HEK293 (cell line): ENCODE measurements around the gene TMEM171.

Experiments
- CTCF ChIA-PET: fragments of 350-600 bp; formaldehyde crosslinking; extraction: SDS; loops from one replicate; lab custom pipeline; 2021; ENCODE audit warnings: antibody characterized with exemption; lab: Yijun Ruan, JAX
- POLR2A ChIA-PET: fragments of 300-600 bp; formaldehyde crosslinking; extraction: SDS; loops from one replicate; lab custom pipeline; 2020; ENCODE audit warnings: antibody characterized with exemption, inconsistent platforms; lab: Yijun Ruan, JAX
- H3K27ac ChIP-seq: fragments of 200-500 bp; sonication (Bioruptor generic); 2 replicates; pipeline ENCODE4 v1.5.1; 2014; ENCODE audit warnings: low read depth, low read length, control low read depth, inconsistent platforms; ENCODE audit errors: extremely low read depth
- H3K36me3 ChIP-seq, 2 experiments: fragments of 200-500 bp in 1 of 2; sonication (Bioruptor generic) in 1 of 2; 1 replicate in 1 of 2; 2 replicates in 1 of 2; pipeline ENCODE4 v1.5.1; 2014 to 2017; ENCODE audit warnings: inconsistent platforms in 2 of 2, low read length in 2 of 2; ENCODE audit not compliant: control insufficient read depth in 2 of 2, insufficient read depth in 1 of 2
- H3K4me1 ChIP-seq: fragments of 200-500 bp; sonication (Bioruptor generic); 2 replicates; pipeline ENCODE4 v1.5.1; 2014; ENCODE audit warnings: mild to moderate bottlenecking, low read length, inconsistent platforms; ENCODE audit not compliant: control insufficient read depth, insufficient read depth
- H3K4me3 ChIP-seq: 2 replicates; pipeline ENCODE4 v1.5.1; 2011; ENCODE audit warnings: low read depth, mild to moderate bottlenecking, control low read depth, low read length, moderate library complexity
- H3K9me3 ChIP-seq: fragments of 200-500 bp; sonication (Bioruptor generic); 2 replicates; pipeline ENCODE4 v1.5.1; 2014; ENCODE audit warnings: low read depth, low read length, inconsistent platforms; ENCODE audit not compliant: control insufficient read depth, insufficient read depth
- PRDM1 ChIP-seq: fragments of 450-650 bp; formaldehyde crosslinking; IDR thresholded peaks from 2 replicates; pipeline ENCODE4; 2016; ENCODE audit warnings: missing biosample characterization, missing genetic modification characterization
- TCF7L2 ChIP-seq: IDR thresholded peaks from 2 replicates; pipeline ENCODE4 v1.6.1; 2011; ENCODE audit warnings: low read depth, mild to moderate bottlenecking, inconsistent platforms, low read length, moderate library complexity, borderline replicate concordance
- ZBTB7A ChIP-seq: fragments of 450-650 bp; formaldehyde crosslinking; IDR thresholded peaks from 2 replicates; pipeline ENCODE4 v1.5.1; 2016; ENCODE audit warnings: low read depth, missing biosample characterization, missing genetic modification characterization
- ZEB2 ChIP-seq: fragments of 450-650 bp; formaldehyde crosslinking; IDR thresholded peaks from 2 replicates; pipeline ENCODE4 v1.5.1; 2016; ENCODE audit warnings: missing biosample characterization, missing genetic modification characterization
- ZFP69B ChIP-seq: fragments of 450-650 bp; formaldehyde crosslinking; IDR thresholded peaks from 2 replicates; pipeline ENCODE4 v1.5.1; 2016; ENCODE audit warnings: missing biosample characterization, missing genetic modification characterization
- ZIC2 ChIP-seq: fragments of 450-650 bp; formaldehyde crosslinking; IDR thresholded peaks from 2 replicates; pipeline ENCODE4 v1.5.1; 2016; ENCODE audit warnings: missing biosample characterization, missing genetic modification characterization
- ZNF112 ChIP-seq: fragments of 450-650 bp; formaldehyde crosslinking; IDR thresholded peaks from 2 replicates; pipeline ENCODE4 v1.5.0; 2017; ENCODE audit warnings: missing biosample characterization, missing genetic modification characterization
- ZNF311 ChIP-seq: fragments of 450-650 bp; formaldehyde crosslinking; IDR thresholded peaks from 2 replicates; pipeline ENCODE4 v1.5.1; 2017; ENCODE audit warnings: missing biosample characterization, missing genetic modification characterization, borderline replicate concordance
- ZNF558 ChIP-seq: fragments of 450-650 bp; formaldehyde crosslinking; IDR thresholded peaks from 2 replicates; pipeline ENCODE4 v1.5.1; 2016; ENCODE audit warnings: missing biosample characterization, missing genetic modification characterization
- ZNF701 ChIP-seq: fragments of 450-650 bp; formaldehyde crosslinking; IDR thresholded peaks from 2 replicates; pipeline ENCODE4 v1.5.1; 2016; ENCODE audit warnings: missing biosample characterization, missing genetic modification characterization
- TF ChIP-seq, protein P1 (sequence below): fragments of 450-650 bp; formaldehyde crosslinking; IDR thresholded peaks from 2 replicates; pipeline ENCODE4 v1.5.1; 2016; ENCODE audit warnings: missing biosample characterization, missing genetic modification characterization
- TF ChIP-seq, protein P2 (sequence below): fragments of 450-650 bp; formaldehyde crosslinking; conservative IDR thresholded peaks from 2 replicates; pipeline ENCODE4 v1.5.1; 2016; ENCODE audit warnings: low read depth, missing biosample characterization, missing genetic modification characterization
- TF ChIP-seq, protein P3 (sequence below): sonication (generic); formaldehyde crosslinking; IDR thresholded peaks from 2 replicates; pipeline ENCODE4 v1.8.1; 2022; ENCODE audit warnings: mild to moderate bottlenecking, moderate library complexity, missing genetic modification reagents

The TMEM171 gene

DNA sequence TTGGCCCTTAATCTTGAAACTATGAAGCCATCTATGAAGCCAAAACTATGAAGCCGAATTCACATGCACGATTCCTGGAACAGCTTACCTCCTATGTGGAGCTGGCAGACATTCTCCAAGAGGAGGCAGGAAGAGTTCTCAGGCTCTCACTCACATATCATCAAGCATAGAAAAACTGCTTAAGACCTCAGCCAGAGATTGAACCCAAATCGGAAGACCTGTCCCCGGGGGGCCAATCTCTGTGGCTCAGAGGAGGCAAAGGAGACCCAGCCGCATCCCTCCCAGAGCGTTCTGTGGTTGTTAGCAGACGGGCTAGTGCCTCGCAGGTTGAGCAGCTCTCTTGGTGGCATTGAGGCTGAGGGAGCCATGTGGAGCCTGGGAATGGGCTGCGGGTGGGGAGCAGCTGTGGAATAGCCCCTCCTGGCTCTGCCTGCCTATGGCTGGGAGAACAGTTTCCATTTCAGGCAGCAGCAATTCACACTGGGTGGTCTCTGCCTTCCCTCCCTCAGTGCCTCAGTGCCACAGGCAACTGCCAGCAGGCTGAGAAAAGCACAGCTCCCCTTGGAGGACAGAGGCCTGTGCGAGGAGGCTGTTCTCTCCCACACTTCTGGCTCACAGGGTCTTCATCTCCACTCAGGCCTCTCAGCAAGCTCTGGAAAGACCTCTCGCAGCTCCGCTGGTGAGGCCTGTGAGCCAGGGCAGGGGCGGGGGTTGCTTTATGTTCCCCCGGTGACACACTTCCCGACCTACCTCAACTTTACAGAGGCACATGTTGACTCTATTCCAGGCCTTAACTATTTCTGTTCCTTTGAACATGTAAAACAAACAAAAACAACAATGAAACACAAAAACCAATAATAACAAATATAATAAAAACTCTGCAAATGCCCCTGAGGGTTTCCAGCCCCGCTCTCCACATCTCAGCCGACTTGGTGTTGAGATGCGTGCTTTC, 35.2 kb downstream of the TMEM171 start:
- CTCF ChIA-PET, result interaction anchor here (0.8 kb wide), 1 partner anchor 46 kb away, joined by 4 read pairs; no protein-coding TSS in a partner anchor
- TF ChIP-seq ZIC2 (tag by site-specific recombination) (peak; percentile 37; the same call in 1 of the 2 replicates), ZNF311 (no peak)
- POLR2A ChIA-PET, result no interaction called here
- H3K36me3 ChIP-seq, result no peaks in the 10 kb centered on the region
- H3K27ac ChIP-seq, result no peak overlapping the region
- H3K9me3 ChIP-seq, result no peaks in the 10 kb centered on the region
- no peaks in the 10 kb centered on the region for H3K4me1 ChIP-seq
- H3K4me3 ChIP-seq, result no peak overlapping the region

DNA sequence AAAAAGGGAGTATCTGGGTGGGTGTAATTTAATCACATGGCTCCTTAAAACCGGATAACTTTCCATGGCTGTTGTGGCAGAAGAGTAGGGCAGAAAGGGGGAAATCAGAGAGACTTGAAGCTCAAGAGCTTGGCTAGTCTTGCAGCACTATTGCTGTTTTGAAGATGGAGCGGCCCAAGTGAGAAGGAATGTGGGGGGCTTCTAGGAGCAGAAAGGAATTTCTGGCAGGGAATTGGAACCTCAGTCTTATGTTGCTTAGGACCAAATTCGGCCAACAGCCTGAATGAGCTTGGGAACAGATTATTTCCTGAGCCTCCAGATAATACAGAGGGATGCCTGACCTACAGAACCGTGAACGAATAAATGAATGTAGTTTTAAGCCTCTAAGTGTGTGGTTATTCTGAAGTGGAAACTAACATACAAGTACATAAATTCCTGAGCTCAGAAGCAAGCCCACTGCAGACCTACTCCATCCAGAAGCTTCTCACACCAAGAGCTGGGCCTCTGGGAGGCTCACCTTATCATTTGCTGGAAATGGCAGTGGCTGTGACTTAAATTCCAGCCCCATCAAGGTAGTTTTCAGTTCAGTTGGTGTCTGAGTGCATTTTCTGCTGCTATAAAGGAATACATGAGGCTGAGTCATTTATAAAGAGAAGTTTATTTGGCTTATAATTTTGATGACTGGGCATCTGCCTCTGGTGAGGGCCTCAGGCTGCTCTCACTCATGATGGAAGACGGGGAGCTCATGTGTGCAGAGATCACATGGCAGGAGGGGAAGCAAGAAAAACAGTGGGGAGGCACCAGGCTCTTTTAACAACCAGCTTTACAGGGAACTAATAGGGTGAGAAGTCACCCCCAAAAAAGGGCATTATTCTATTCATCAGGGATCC, 37.3 kb downstream of the TMEM171 start:
- Histone ChIP-seq H3K9me3 (no peaks in the 10 kb centered on the region), H3K4me1 (no peaks in the 10 kb centered on the region), H3K36me3 (no peaks in the 10 kb centered on the region), H3K4me3 (no peak overlapping the region), H3K27ac (no peak overlapping the region)
- TF ChIP-seq, protein P1, sequence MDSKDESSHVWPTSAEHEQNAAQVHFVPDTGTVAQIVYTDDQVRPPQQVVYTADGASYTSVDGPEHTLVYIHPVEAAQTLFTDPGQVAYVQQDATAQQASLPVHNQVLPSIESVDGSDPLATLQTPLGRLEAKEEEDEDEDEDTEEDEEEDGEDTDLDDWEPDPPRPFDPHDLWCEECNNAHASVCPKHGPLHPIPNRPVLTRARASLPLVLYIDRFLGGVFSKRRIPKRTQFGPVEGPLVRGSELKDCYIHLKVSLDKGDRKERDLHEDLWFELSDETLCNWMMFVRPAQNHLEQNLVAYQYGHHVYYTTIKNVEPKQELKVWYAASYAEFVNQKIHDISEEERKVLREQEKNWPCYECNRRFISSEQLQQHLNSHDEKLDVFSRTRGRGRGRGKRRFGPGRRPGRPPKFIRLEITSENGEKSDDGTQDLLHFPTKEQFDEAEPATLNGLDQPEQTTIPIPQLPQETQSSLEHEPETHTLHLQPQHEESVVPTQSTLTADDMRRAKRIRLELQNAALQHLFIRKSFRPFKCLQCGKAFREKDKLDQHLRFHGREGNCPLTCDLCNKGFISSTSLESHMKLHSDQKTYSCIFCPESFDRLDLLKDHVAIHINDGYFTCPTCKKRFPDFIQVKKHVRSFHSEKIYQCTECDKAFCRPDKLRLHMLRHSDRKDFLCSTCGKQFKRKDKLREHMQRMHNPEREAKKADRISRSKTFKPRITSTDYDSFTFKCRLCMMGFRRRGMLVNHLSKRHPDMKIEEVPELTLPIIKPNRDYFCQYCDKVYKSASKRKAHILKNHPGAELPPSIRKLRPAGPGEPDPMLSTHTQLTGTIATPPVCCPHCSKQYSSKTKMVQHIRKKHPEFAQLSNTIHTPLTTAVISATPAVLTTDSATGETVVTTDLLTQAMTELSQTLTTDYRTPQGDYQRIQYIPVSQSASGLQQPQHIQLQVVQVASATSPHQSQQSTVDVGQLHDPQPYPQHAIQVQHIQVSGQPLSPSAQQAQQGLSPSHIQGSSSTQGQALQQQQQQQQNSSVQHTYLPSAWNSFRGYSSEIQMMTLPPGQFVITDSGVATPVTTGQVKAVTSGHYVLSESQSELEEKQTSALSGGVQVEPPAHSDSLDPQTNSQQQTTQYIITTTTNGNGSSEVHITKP (tag by site-specific recombination), result peak; percentile 58
- no peak for TF ChIP-seq ZNF558
- CTCF ChIA-PET, result interaction anchor here (1.8 kb wide), 1 partner anchor 13 kb away, joined by 5 read pairs; no protein-coding TSS in a partner anchor
- POLR2A ChIA-PET, result no interaction called here

DNA sequence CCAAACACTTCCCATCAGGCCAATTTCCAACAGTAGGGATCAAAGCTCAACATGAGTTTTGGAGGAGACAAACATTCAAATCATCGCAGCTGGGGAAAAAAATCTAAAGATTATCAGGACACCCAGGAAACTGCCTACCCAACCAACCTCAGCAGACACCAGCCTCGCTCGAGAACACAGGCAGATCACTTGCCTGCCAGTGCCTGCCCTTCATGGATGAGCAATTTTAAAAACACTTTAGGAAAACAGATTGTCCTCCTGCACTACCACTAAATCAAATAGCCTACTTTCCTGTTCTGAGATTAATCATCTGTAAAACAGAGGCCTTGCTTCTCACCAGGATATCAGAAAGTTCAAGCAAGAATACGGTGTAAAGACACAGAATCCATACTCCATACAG, 37.9 kb downstream of the TMEM171 start:
- no peaks in the 10 kb centered on the region for H3K4me1 ChIP-seq
- no peak overlapping the region for H3K27ac ChIP-seq
- CTCF ChIA-PET, result interaction anchor here (1.7 to 1.8 kb wide), 2 partner anchors 13 to 43 kb away, joined by 4 to 5 read pairs; no protein-coding TSS in a partner anchor
- no peaks in the 10 kb centered on the region for H3K36me3 ChIP-seq
- TF ChIP-seq, protein P2, sequence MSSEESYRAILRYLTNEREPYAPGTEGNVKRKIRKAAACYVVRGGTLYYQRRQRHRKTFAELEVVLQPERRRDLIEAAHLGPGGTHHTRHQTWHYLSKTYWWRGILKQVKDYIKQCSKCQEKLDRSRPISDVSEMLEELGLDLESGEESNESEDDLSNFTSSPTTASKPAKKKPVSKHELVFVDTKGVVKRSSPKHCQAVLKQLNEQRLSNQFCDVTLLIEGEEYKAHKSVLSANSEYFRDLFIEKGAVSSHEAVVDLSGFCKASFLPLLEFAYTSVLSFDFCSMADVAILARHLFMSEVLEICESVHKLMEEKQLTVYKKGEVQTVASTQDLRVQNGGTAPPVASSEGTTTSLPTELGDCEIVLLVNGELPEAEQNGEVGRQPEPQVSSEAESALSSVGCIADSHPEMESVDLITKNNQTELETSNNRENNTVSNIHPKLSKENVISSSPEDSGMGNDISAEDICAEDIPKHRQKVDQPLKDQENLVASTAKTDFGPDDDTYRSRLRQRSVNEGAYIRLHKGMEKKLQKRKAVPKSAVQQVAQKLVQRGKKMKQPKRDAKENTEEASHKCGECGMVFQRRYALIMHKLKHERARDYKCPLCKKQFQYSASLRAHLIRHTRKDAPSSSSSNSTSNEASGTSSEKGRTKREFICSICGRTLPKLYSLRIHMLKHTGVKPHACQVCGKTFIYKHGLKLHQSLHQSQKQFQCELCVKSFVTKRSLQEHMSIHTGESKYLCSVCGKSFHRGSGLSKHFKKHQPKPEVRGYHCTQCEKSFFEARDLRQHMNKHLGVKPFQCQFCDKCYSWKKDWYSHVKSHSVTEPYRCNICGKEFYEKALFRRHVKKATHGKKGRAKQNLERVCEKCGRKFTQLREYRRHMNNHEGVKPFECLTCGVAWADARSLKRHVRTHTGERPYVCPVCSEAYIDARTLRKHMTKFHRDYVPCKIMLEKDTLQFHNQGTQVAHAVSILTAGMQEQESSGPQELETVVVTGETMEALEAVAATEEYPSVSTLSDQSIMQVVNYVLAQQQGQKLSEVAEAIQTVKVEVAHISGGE, result no peak
- no peak for TF ChIP-seq ZBTB7A (tag by site-specific recombination)
- no peak for TF ChIP-seq ZEB2
- TF ChIP-seq, protein P3, sequence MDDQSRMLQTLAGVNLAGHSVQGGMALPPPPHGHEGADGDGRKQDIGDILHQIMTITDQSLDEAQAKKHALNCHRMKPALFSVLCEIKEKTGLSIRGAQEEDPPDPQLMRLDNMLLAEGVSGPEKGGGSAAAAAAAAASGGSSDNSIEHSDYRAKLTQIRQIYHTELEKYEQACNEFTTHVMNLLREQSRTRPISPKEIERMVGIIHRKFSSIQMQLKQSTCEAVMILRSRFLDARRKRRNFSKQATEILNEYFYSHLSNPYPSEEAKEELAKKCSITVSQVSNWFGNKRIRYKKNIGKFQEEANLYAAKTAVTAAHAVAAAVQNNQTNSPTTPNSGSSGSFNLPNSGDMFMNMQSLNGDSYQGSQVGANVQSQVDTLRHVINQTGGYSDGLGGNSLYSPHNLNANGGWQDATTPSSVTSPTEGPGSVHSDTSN, result no peak
- no peak for TF ChIP-seq ZNF112 (tag by site-specific recombination)
- TF ChIP-seq TCF7L2, result no peak
- no peak for TF ChIP-seq PRDM1 (tag by site-specific recombination)
- TF ChIP-seq ZNF701 (tag by site-specific recombination), result no peak
- TF ChIP-seq ZFP69B (tag by site-specific recombination), result no peak
- TF ChIP-seq, all 188 proteins: peak for 0
- POLR2A ChIA-PET, result no interaction called here
- Histone ChIP-seq H3K4me3 (no peak overlapping the region), H3K9me3 (no peaks in the 10 kb centered on the region)
